ENCODE measurements around the gene KLC3. TPM values are rescaled to one million over a fixed set of nuclear protein-coding genes. Genes with fewer than 3 reads are reported as not detected.

The KLC3 gene
- total RNA-seq, 1 donor from 2014 or later = 7.8 TPM

GRCh38 chr19:45297674-45298073 lies 42.9 kb upstream of the KLC3 start:
- no peak for TF ChIP-seq CTCF (conservative IDR thresholded peaks at IDR 0.05; ENCODE audit: low read depth, low read length)
- H3K4me3 ChIP-seq (ENCODE audit: low read depth, low read length) = no peak overlapping the region
- DNase-seq (ENCODE audit: low read depth) = no peak

- H3K4me3 ChIP-seq (ENCODE audit: low read depth, low read length) = no peak overlapping the region
- DNase-seq (ENCODE audit: low read depth) = no peak
- no peak for TF ChIP-seq CTCF (conservative IDR thresholded peaks at IDR 0.05; ENCODE audit: low read depth, low read length)
Measured at GRCh38 chr19:45298264-45298663, 42.3 kb upstream of the KLC3 start.

GRCh38 chr19:45299719-45300118 lies 40.8 kb upstream of the KLC3 start:
- no peak for DNase-seq (ENCODE audit: low read depth)
- H3K4me3 ChIP-seq (ENCODE audit: low read depth, low read length) = no peak overlapping the region
- no peak for TF ChIP-seq CTCF (conservative IDR thresholded peaks at IDR 0.05; ENCODE audit: low read depth, low read length)

GRCh38 chr19:45302416-45302815 lies 38.1 kb upstream of the KLC3 start:
- no peak for DNase-seq (ENCODE audit: low read depth)
- no peak for TF ChIP-seq CTCF (conservative IDR thresholded peaks at IDR 0.05; ENCODE audit: low read depth, low read length)
- H3K4me3 ChIP-seq (ENCODE audit: low read depth, low read length) = no peak overlapping the region

- DNase-seq (ENCODE audit: low read depth) = no peak
- no peak overlapping the region for H3K4me3 ChIP-seq (ENCODE audit: low read depth, low read length)
- TF ChIP-seq CTCF (conservative IDR thresholded peaks at IDR 0.05; ENCODE audit: low read depth, low read length) = no peak
Measured at GRCh38 chr19:45303269-45304060, 37.1 kb upstream of the KLC3 start.

GRCh38 chr19:45304141-45304926 lies 36.2 kb upstream of the KLC3 start:
- no peak overlapping the region for H3K4me3 ChIP-seq (ENCODE audit: low read depth, low read length)
- no peak for DNase-seq (ENCODE audit: low read depth)
- no peak for TF ChIP-seq CTCF (conservative IDR thresholded peaks at IDR 0.05; ENCODE audit: low read depth, low read length)
